ENCODE data around the gene SCAMP2.
A peak's percentile ranks its signal among the peaks of the same experiment; 100 is the strongest.

SCAMP2 gene

DNA sequence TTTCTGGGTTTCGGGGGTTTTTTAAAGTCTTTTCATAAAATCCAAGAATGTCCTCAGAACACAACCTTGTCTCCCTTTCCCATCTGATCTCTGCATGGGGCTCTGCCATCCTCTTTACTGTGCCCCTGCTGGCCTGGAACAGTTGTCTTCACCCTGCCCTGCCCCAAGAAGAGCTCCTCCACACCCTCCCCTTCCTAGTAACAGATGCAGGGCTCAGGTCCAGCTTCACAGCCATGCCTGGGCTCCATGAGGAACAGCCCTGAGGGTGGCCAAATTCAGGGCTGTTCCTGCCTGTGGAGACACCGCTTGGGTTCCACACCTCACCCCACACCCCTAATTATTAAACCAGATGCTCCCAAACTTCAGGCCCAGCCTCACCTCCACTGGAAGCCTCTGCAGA, 17.3 kb downstream of the SCAMP2 start:
- no peak for TF ChIP-seq ESRRG (CRISPR knock-in tag; IDR thresholded peaks at IDR 0.05)
- no peak for TF ChIP-seq SNAI2 (CRISPR knock-in tag; IDR thresholded peaks at IDR 0.05)
- TF ChIP-seq TOX (CRISPR knock-in tag; IDR thresholded peaks at IDR 0.05; ENCODE audit: borderline replicate concordance), result no peak
- TF ChIP-seq, protein P1, sequence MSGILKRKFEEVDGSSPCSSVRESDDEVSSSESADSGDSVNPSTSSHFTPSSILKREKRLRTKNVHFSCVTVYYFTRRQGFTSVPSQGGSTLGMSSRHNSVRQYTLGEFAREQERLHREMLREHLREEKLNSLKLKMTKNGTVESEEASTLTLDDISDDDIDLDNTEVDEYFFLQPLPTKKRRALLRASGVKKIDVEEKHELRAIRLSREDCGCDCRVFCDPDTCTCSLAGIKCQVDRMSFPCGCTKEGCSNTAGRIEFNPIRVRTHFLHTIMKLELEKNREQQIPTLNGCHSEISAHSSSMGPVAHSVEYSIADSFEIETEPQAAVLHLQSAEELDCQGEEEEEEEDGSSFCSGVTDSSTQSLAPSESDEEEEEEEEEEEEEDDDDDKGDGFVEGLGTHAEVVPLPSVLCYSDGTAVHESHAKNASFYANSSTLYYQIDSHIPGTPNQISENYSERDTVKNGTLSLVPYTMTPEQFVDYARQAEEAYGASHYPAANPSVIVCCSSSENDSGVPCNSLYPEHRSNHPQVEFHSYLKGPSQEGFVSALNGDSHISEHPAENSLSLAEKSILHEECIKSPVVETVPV (CRISPR knock-in tag; IDR thresholded peaks at IDR 0.05), result no peak
- no peak for TF ChIP-seq ZNF565 (CRISPR knock-in tag; conservative IDR thresholded peaks at IDR 0.05; ENCODE audit: low read depth)
- TF ChIP-seq PPARA (CRISPR knock-in tag; IDR thresholded peaks at IDR 0.05; ENCODE audit: borderline replicate concordance), result no peak
- TF ChIP-seq ZNF70 (CRISPR knock-in tag; IDR thresholded peaks at IDR 0.05), result no peak
- TF ChIP-seq BACH2 (CRISPR knock-in tag; IDR thresholded peaks at IDR 0.05; ENCODE audit: borderline replicate concordance), result no peak
- no peak for TF ChIP-seq POU6F1 (CRISPR knock-in tag; IDR thresholded peaks at IDR 0.05; ENCODE audit: borderline replicate concordance, low read depth)
- TF ChIP-seq, protein P2, sequence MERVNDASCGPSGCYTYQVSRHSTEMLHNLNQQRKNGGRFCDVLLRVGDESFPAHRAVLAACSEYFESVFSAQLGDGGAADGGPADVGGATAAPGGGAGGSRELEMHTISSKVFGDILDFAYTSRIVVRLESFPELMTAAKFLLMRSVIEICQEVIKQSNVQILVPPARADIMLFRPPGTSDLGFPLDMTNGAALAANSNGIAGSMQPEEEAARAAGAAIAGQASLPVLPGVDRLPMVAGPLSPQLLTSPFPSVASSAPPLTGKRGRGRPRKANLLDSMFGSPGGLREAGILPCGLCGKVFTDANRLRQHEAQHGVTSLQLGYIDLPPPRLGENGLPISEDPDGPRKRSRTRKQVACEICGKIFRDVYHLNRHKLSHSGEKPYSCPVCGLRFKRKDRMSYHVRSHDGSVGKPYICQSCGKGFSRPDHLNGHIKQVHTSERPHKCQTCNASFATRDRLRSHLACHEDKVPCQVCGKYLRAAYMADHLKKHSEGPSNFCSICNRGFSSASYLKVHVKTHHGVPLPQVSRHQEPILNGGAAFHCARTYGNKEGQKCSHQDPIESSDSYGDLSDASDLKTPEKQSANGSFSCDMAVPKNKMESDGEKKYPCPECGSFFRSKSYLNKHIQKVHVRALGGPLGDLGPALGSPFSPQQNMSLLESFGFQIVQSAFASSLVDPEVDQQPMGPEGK (CRISPR knock-in tag; IDR thresholded peaks at IDR 0.05; ENCODE audit: borderline replicate concordance), result no peak
- ATAC-seq, result peak; percentile 31; the same call in 1 of the 3 replicates

GRCh38 chr15:74854453-74855022, 18.6 kb downstream of the SCAMP2 start:
- TF ChIP-seq ISL1 (CRISPR knock-in tag; IDR thresholded peaks at IDR 0.05) (no peak), ZNF8 (CRISPR knock-in tag; IDR thresholded peaks at IDR 0.05) (no peak)
- ATAC-seq, result no peak

GRCh38 chr15:74851960-74852359, 21.2 kb downstream of the SCAMP2 start:
- no peak for ATAC-seq
- TF ChIP-seq BACH2 (CRISPR knock-in tag; IDR thresholded peaks at IDR 0.05; ENCODE audit: borderline replicate concordance) (no peak), TCF4 (CRISPR knock-in tag; IDR thresholded peaks at IDR 0.05; ENCODE audit: borderline replicate concordance) (no peak), CREB5 (CRISPR knock-in tag; IDR thresholded peaks at IDR 0.05; ENCODE audit: low read depth) (no peak), SNAI2 (CRISPR knock-in tag; IDR thresholded peaks at IDR 0.05) (no peak), ARNTL (CRISPR knock-in tag; IDR thresholded peaks at IDR 0.05; ENCODE audit: borderline replicate concordance, low read depth) (no peak), ZNF8 (CRISPR knock-in tag; IDR thresholded peaks at IDR 0.05) (no peak), ZC3H10 (CRISPR knock-in tag; IDR thresholded peaks at IDR 0.05) (no peak), ZFP30 (CRISPR knock-in tag; IDR thresholded peaks at IDR 0.05) (no peak)

DNA sequence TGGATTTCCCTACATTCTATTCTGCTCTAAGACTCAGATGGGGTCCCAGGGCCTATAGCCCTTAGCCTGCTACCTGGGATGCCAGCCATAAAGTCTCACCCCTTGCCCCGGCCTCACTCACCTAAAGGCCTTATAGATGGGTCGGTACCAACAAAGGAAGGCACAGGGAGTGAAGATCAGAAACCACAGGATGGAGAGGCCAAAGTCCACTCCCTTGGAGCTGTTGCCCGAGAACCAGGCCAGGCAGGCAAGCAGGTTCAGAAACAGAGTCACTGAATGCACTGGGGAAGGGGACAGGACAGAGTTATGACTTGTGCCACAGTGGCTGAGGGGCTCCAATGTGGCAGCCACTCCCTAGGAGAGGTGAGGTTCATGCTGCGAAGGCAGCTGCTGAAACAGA, 22.8 kb downstream of the SCAMP2 start:
- no peak for ATAC-seq
- TF ChIP-seq TOX (CRISPR knock-in tag; IDR thresholded peaks at IDR 0.05; ENCODE audit: borderline replicate concordance) (no peak), ISL1 (CRISPR knock-in tag; IDR thresholded peaks at IDR 0.05) (no peak), CREB5 (CRISPR knock-in tag; IDR thresholded peaks at IDR 0.05; ENCODE audit: low read depth) (no peak), ZNF70 (CRISPR knock-in tag; IDR thresholded peaks at IDR 0.05) (no peak), ESRRG (CRISPR knock-in tag; IDR thresholded peaks at IDR 0.05) (no peak), ARNTL (CRISPR knock-in tag; IDR thresholded peaks at IDR 0.05; ENCODE audit: borderline replicate concordance, low read depth) (no peak), POU6F1 (CRISPR knock-in tag; IDR thresholded peaks at IDR 0.05; ENCODE audit: borderline replicate concordance, low read depth) (no peak)
- TF ChIP-seq, protein P1 (CRISPR knock-in tag; IDR thresholded peaks at IDR 0.05), result no peak

Measured in SK-N-SH treated with all-trans-retinoic acid at 6 μM for 48 hours (cell line).